ENCODE results near the gene SCD5.
A peak's percentile ranks its signal among the peaks of the same experiment; 100 is the strongest.
"Not testable (repeated sequence)": the region's sequence is repeated elsewhere in the genome, so short reads cannot be mapped to it uniquely, and the experiment has no call there.

SCD5 gene

DNA sequence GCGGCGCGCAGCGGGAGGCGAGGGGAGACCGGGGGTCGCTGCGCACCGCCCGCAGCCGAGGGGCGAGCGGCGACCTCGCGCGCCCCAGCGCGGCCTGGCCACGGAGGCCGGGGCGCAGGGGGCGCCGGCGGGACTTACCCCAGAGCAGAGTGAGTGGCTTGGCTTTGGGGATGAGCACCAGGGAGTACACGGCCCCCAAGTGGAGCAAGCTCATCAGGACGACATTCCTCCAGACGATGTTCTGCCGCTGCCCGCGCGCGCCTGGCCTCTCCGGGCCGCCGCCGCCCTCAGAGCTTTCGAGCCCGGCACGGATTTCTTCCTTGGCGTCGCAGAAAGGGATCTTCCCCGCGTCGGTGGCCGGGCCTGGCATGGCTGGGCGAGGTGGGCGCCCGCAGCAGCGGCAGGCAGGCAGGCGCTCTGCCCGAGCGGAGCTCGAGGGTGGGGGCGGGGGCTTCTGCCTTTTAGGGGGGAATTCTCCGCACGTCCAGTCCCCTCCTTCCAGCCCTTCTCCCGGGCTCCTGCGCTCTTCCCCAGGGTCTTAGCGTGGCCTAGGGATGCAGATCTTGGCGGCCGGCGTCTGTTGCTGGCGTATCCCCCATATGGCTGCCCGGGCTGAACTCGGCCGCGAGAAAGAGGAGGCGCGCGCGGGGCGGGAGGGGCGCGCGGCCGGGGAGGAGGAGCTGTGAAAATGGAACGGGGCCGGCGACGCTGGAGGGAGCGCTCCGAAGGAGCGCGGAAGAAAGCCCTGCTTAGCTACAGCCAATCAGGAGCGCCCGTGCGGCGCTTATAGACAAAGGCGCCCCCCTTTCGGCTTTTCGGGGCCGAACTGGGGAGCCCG, at the start of gene SCD5:
SCD5 (minus strand) TSS at position 629 of the 838 bp plus-strand sequence; CDS start at position 370, 259 bp downstream.
- peak; percentile 87 for DNase-seq

DNA sequence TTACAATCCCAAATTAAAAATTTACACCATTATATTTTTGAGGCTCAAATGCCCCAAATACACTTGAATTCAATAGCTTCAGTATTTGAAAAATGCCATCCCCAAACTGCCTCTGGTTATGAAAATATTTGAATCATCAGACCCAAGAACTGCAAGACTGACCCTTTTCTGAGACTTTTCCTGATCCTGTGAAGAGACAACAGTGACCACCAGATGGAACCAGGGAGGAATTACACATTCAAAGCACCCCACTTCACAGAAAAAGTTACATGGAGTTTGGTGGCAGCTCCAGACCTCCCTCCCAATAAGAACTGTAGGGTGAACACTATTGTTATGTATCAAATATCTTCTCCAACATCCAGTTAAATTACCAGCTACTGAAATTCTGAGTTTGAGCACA, 44.0 kb upstream of the SCD5 start:
- DNase-seq = no peak

DNA sequence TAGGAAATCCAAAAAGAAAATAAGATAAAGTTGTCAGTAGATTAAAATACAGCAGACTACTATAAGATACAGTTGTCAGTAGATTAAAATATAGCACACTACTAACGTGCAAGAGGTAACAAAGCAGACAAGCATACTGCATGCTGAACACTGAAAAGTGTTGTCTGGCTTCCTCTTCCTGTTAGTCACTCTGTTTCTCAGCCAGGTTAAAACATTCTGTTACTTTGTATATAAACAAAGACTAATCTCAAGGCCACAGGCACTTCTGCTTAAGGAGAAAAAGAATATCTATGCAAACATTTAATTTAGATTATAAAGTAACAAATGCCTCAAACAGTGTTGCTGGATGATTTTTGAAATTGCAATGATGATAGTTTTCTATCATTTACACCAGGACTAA, 41.0 kb upstream of the SCD5 start:
- no peak for DNase-seq

DNA sequence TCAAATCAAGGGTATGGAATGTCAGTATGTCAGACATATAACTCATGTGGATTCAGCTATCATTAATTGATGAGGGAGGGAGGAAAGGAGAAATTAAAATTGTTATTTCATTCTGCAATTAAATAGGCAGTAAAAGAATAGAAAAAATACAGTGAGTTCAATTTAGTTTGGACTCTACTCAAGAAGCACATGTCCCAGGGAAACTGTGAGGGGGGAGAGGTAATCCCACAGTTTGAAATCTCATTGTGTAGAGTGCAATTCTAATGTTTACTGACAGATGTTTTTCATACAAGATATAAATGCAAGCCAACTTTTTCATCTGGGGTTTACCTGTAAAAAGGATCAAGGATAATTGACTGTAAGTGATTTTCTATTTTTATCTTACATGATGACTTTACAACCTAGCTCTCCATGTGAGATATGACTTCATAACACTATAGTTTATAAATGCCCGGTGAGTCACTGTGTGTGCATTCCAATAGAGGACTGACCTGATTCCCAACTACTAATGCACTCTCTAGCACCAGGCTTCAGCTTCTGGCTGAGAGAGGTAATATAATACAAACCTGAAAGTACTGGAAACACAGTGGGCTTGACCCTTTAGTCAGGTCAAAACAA, 35.2 kb upstream of the SCD5 start:
- DNase-seq = no peak

DNA sequence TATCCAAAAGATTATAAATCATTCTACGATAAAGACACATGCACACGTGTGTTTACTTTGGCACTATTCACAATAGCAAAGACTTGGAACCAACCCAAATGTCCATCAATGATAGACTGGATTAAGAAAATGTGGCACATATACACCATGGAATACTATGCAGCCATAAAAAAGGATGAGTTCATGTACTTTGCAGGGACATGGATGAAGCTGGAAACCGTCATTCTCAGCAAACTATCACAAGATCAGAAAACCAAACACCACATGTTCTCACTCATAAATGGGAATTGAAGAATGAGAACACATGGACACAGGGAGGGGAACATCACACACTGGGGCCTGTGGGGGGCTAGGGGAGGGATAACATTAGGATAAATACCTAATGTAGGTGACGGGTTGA, 34.5 kb upstream of the SCD5 start:
- DNase-seq = not testable (repeated sequence)

DNA sequence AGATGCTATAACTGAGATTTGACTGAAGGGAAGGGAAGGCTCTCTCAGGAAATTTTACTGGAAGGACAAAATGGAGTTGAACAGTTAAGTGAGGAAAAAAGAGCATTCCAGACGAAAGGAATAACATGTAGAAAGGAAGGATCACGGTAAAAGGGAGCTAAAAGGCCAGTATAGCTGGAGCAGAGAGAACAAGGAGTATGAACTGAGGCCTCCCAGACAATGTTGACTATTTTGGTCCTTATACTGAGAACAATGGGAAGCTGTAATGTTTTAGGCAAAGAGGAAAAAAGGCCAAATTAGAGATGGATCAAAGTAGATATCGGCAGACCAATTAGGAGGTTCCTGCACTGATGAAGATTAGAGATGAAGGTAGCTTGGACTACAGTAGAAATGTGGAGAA, 26.8 kb upstream of the SCD5 start:
- DNase-seq = no peak

DNA sequence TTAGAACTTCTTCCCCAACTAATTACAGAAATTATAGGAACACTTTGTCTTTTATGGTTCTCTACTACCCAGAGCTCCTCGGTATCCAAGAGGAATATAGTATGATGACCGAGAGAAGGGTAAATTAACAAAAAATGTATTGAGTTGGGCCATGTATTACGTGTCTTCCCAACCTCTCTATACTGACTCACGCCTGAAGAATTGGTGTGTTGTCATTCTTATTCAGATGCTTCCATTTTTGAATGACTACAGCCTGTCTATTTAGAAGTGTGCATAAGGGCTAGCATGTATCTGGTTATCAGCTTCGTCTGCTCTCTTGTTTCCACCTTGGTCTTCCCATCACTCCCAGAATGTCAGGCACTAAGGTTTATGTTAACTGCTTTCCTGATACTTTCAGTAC, 24.5 kb upstream of the SCD5 start:
- DNase-seq = no peak

DNA sequence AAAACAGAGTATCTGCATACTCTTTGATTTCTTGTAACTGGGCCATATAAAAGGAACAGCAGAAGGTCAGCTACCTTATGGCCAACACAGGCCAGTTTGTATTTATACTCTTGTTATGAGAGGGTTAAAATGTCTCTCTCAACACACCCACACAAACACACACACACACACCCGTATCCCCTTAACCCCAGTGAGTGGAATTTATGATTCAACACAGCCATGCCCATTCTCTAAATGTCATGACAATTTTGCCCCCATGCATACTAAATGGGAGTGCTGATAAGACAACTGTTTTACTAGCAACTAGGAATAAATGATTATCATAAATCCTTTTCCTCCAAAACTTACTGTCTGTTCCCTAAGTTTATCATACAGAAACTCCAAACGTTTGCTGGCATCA, 22.1 kb upstream of the SCD5 start:
- no peak for DNase-seq

DNA sequence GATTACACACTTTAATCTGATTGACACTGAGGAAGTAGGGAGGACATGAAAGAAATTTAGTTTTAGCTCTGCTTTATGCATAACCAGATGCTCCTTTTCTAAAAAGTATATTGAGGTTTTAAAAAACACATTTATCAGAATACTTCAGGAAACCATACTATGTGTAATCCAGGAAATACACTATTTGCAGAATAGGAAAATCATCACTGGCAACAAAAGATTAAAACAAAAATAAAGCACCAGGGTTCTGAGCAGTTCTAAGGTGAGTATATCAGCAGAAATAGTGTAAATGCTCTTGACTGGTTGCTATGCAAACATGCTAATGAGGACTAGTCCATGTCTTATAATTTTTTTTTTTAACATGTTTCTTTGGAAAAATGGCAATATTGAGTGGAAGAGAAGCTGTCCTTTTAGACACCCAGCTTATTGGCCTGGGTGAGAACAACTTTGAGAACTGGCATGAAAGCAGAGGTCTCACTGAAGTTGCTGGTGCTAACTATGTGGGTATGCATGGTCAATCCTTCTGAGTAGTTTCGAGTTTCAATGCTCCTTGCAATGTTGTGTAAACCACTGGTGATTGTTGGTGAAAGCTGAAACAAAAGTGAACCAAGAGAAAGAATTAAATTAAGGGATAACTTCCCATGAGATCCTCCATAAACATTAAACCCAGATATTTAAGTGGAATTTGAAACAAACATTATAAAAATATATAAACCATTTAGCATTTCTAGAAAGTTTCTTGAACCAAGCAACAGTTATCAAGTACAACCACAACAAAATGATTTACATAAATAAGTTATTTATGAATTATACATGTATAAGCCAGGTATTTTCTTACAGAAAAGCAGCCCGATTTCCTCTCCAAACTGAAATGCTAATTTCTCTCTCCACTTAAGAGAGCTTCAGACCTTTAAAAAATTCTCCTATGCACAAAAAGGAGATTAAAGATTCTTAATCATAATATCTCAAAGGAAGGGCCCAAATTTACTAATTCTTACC, 20.4 kb upstream of the SCD5 start:
- DNase-seq = no peak

DNA sequence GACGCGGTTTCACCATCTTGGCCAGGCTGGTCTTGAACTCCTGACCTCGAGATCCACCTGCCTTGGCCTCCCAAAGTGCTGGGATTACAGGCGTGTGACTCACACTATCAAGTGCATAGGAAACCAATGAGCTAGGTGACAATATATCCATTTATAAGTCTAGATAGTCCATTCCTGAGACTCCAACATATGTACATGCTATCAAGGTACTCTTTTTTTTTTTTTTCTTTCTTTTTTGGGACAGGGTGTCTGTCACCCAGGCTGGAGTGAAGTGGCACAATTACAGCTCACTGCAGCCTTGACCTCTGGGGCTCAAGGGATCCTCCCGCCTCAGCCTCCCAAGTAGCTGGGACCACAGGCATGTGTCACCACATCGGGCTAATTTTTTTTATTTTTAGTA, 18.3 kb upstream of the SCD5 start:
- DNase-seq = not testable (repeated sequence)

DNA sequence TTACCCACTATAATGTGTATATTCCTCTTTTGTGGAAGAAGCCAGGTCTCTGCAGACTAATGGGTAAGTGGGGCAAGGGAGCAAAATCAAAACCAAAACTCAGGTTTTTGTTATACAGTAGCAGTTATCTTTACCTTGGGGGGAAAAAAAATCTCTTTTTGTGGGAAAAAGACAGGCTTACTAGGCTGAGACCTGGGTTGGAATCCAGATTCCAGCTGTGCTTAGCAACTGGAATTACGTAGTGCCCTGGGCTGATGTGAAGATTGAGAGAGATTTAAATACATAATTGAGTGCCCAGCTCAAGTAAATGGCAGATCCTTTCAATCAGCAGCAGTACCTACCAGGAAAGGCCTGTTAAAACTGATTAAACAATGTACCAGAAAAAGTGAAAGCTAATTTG, 15.4 kb upstream of the SCD5 start:
- DNase-seq = no peak

DNA sequence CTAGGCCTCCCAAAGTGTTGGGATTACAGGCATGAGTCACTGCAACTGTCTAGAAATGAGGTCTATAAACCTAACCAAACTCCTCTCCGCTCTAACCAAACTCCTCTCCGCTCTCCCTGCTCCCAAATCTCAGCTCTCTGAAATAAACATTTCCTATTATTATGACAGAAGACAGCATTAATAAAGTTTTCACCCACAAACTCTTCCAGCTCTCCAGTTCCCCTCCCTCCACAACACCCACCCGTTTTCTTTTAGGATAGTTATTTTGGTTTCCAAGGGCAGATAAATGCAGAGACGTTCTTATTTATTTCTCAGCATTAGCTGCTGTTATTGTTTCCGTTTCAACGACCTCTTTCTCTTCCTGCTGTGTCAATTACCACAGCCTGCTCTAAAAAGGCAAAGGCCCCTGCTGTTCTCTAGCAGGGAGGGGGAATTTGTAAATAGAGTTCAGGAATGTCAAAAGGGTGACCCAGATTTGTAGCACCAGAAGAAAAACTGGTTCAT, 13.3 kb upstream of the SCD5 start:
- no peak for DNase-seq

DNA sequence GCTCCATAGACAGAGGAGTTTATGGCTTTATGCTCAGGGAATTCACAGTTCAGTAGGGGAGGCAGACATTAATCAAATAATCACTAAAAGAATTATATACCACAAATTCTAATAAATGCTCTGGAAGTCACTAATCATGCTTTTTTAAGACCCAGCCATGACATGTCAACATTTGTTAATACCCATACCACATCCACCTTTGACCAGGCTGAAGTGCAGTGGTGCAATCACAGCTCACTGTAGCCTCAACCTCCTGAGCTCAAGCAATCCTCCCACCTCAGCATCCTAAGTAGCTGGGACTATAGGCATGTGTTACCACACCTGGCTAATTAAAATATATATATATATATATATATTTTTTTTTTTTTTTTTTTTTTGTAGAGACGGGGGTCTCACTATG, 12.8 kb upstream of the SCD5 start:
- no peak for DNase-seq

DNA sequence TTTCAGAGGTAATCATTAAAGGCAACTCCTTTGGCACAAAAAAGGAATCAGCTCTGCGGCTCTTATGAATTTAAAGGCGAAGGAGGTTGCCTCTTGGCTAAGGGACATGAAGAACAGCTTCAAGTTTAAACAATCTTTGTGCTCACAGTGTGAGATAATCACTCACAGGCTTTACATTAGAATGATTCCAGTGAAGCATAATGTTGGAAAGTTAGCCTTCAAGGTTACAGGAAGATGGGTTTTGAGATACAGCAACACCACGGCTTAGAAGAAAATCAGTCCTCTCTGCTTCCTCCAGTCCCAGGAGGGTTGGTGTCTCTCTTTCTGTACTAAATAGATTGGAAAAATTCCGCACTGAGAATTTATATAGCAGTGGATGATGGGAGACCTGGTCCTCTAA, 11.6 kb upstream of the SCD5 start:
- DNase-seq = no peak

DNA sequence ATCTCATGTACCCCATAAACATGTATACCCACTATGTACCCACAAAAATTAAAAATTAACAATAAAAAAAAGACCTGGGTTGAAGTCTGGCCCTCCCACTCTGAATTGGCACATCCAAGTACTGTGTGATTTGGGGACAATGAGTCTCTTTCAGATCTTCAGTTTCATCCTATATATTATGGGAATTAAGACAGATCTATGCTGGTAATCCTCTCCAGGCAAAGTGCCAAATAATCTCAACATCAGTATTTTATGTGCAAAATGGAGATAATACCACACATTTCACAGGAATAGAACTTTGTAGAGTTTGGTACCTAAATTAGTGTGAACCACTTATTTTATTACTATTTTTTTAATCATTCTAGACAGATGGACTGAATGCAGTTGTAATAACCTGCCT, 11.0 kb upstream of the SCD5 start:
- no peak for DNase-seq

DNA sequence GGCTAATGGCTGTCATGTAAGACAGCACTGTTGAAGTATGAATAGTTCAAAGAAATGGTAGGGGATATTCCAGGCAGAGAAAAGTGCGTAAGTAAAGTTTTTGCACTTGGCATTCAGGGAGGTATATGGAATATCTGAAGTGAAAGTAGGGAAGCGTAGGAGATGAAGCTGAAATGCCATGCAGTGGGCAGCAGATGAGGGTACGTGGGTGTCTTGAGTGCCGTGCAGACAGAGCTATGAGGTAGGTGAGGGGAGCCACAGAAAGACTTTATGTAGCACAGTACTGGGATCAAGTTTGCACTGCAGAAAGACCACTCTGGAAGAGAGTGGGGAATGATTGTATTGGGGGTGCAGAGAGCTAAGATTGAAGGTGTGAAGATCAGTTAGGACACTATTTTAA, 5.2 kb upstream of the SCD5 start:
- DNase-seq = no peak

DNA sequence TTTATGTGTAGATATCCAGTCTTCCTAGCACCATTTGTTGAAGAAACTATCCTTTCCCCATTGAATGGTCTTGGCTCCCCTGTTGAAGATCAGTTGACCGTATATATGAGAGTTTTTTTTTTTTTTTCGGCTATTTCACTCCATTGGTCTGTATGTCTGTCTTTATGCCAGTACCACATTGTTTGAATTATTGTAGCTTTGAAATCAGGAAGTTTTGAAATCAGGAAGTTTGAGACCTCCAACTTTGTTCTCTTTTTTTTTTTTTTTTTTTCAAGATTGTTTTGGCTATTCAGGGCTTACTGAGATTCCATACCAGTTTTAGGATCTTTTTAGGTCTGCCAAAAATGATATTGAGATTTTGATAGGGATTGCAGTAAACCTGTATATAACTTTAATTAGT, 4.3 kb upstream of the SCD5 start:
- DNase-seq = no peak

DNA sequence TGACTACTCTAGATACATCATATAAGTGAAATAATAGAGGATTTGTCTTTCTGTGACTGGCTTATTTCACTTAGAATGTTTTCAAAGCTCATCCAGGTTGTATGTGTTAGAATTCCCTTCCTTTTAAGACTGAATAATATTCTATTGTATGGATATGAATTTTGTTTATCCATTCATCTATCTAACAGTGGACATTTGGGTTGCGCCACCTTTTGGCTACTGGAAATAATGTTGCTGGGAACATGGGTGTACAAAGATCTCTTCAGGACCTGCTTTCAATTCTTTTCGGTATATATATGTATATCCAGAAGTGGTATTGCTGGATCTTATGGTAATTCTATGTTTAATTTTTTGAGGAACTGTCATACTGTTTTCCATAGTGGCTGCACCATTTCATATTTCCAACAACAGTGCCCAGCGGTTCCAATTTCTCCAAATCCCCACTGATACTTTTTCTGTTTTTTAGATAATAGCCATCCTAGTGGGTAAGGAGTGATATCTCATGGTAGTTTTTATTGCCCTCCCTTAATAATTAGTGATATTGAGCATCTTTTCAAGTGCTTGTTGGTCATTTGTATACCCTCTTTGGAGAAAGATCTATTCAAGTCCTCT, 3.4 kb upstream of the SCD5 start:
- DNase-seq = no peak

DNA sequence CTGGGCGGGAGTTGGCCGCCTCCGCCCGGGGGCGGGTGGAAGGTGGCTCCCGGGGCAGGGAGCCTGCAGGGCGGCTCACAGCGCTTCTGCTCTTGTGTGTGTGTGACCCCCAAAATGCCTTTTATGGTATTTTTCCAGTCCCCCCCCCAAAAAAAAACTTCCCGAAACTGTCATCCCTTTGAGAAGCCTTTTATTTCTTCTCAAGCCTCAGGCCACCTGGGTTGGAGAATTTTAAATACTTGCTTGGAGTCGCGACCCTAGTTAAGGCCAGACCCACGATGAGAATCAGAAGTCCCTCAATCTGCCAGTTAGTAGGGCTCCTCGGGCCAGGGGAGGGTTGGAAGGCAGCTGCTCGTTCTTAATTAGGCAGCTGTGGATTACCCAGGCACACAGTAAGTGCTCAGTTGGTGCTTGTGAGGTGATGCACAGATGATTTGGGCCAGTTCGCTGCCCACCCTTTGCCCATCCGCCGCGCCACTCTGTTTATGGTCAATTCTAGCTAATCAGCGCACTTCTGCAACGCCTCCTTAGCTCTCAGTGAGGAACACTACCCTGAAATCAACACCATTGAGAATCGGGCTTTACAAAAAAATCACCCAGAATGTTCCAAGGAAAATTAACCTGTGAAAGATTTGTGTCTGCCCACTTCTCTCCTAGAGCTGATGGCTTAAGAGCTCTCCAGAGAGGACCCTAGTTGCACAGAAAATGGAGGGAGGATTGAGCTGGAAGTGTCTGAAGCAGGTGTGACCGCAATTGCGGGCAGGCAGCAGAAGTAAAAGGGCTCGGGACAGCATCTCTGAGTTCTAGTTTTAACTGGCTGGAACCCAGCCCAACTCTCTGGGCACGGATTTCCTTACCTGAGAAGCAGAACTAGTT, 648 bp upstream of the SCD5 start:
- no peak for DNase-seq

DNA sequence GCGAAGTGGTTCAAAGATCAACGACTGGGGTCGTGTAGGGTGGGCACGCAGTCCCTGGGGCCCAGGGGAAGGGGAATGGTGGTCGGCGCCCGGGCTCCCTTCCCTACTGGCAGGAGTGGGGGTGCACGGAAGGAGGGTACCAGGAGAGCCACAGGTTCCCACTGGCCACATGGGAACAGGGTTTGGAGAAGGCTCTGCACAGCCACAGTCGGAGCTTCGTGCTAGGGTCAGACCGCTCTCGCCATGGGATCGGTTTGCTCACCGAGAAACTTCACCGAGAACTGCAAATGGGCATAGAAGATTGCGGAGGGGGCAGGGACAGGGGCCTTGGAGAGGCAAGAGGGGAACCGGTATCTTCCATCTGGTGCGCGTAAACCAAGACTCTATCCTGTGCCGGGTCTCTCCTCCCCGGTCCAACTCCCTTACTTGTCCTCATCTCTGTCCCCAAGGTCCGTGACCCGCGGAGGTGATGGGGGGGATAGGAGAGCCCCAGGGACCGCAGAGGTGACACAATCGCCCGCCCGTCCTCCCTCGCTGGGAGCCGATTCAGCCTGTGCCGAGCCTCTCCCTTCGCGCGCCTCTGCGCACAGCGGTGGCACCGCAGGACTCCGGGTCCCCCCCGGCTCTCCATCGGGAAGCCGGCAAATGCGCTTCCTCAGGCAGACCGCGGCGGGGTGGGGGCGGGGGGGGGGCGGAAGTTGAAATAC, 1.0 kb downstream of the SCD5 start:
- DNase-seq = peak; percentile 64

DNA sequence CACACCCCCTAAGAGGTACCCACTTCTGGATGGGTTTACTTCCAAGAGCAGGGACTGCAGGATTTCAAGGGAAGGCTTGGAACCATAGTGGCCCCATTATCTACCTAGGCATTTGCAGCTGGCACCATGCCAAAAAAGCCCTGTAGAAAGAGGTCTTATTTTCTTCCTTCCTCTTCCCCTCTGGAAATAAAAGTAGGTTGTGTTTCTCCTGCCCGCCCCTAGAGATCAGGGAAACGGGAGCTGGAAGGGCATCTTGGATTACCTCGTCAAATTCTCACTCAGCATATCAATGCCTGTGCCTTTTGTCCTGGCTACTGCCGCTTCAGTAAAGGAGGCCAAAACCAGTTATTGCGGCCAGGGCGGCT, 1.6 kb downstream of the SCD5 start:
- DNase-seq = no peak

Data from right forelimb (tissue), 1 donor.